CD14-positive monocyte (primary cell): ENCODE measurements around the gene RFPL4AL1. TPM values are rescaled to one million over a fixed set of nuclear protein-coding genes. Genes with fewer than 3 reads are reported as not detected.
"Not testable (repeated sequence)": the region's sequence is repeated elsewhere in the genome, so short reads cannot be mapped to it uniquely, and the experiment has no call there.

Experiments used
- DNase-seq, 3 donors: peaks; one replicate each; pipeline ENCODE4 v3.0.0-alpha.2; 2011 to 2022
- H2AFZ ChIP-seq: 2 replicates; pipeline ENCODE4 v1.6.0; 2012; ENCODE audit warnings: mild to moderate bottlenecking, low read depth, low read length, inconsistent platforms; ENCODE audit not compliant: insufficient read depth, poor library complexity, severe bottlenecking
- H3K27ac ChIP-seq, 2 donors: 1 replicate in 1 of 2; 2 replicates in 1 of 2; pipeline ENCODE4 v1.5.1; 2012 to 2013; ENCODE audit warnings: low read length in 2 of 2, control low read depth in 1 of 2, inconsistent platforms in 1 of 2, low read depth in 1 of 2, mild to moderate bottlenecking in 1 of 2
- H3K27me3 ChIP-seq, 2 donors: one replicate each; pipeline versions ENCODE4 v1.6.0 to v1.6.1; 2011 to 2013; ENCODE audit warnings: low read length in 2 of 2; ENCODE audit not compliant: control insufficient read depth in 2 of 2, insufficient read depth in 2 of 2
- H3K36me3 ChIP-seq, 2 donors: replicated peaks in 1 of 2; 1 replicate in 1 of 2; 2 replicates in 1 of 2; pipeline versions ENCODE4 v1.5.1 to v1.6.1; 2012 to 2013; ENCODE audit warnings: low read length in 2 of 2, control low read depth in 1 of 2, inconsistent platforms in 1 of 2, mild to moderate bottlenecking in 1 of 2; ENCODE audit not compliant: insufficient read depth in 2 of 2, control insufficient read depth in 1 of 2
- H3K4me1 ChIP-seq, 2 donors: 1 replicate in 1 of 2; 2 replicates in 1 of 2; pipeline versions ENCODE4 v1.5.1 to v1.6.1; 2012 to 2013; ENCODE audit warnings: low read length in 2 of 2, control low read depth in 1 of 2, inconsistent platforms in 1 of 2, mild to moderate bottlenecking in 1 of 2, moderate library complexity in 1 of 2; ENCODE audit not compliant: insufficient read depth in 2 of 2, control insufficient read depth in 1 of 2
- H3K4me2 ChIP-seq: replicated peaks from 2 replicates; pipeline ENCODE3; 2012; ENCODE audit warnings: low read length, moderate library complexity, mild to moderate bottlenecking; ENCODE audit not compliant: poor library complexity, severe bottlenecking; ENCODE audit errors: extremely low read depth
- H3K4me3 ChIP-seq, 3 experiments: fragments of 200-600 bp in 1 of 3; sonication (generic) in 1 of 3; replicated peaks in 1 of 3; 1 replicate in 2 of 3; 2 replicates in 1 of 3; pipeline ENCODE4 v1.5.1; 2011 to 2013; ENCODE audit warnings: low read length in 3 of 3, mild to moderate bottlenecking in 3 of 3, control low read depth in 2 of 3, low read depth in 2 of 3, inconsistent platforms in 1 of 3, moderate library complexity in 1 of 3
- H3K79me2 ChIP-seq: 2 replicates; pipeline ENCODE4 v1.6.0; 2012; ENCODE audit warnings: mild to moderate bottlenecking, control low read depth, inconsistent platforms, low read length, moderate library complexity; ENCODE audit not compliant: insufficient read depth
- H3K9ac ChIP-seq: 2 replicates; pipeline ENCODE4 v1.6.0; 2017; ENCODE audit warnings: low read length, mild to moderate bottlenecking; ENCODE audit not compliant: insufficient read depth, poor library complexity, severe bottlenecking
- H3K9me3 ChIP-seq, 2 donors: replicated peaks in 1 of 2; 1 replicate in 1 of 2; 2 replicates in 1 of 2; pipeline versions ENCODE4 v1.5.1 to v1.6.1; 2012 to 2013; ENCODE audit warnings: low read length in 2 of 2, control low read depth in 1 of 2; ENCODE audit not compliant: control insufficient read depth in 1 of 2, insufficient read depth in 1 of 2
- H4K20me1 ChIP-seq: 2 replicates; pipeline ENCODE4 v1.6.0; 2012; ENCODE audit warnings: mild to moderate bottlenecking, low read length, control low read depth, moderate library complexity; ENCODE audit not compliant: insufficient read depth
- H3K27ac Mint-ChIP-seq, 7 donors: one replicate each; pipeline ENCODE4 v1.8.0; 2020; ENCODE audit warnings: mild to moderate bottlenecking in 7 of 7, mixed read lengths in 7 of 7, moderate library complexity in 6 of 7, inconsistent platforms in 2 of 7
- H3K27me3 Mint-ChIP-seq, 3 donors: one replicate each; pipeline ENCODE4 v1.8.0; 2021 to 2022; ENCODE audit warnings: low read depth in 3 of 3, mild to moderate bottlenecking in 3 of 3, mixed read lengths in 3 of 3, moderate library complexity in 3 of 3, inconsistent platforms in 1 of 3
- H3K36me3 Mint-ChIP-seq, 2 donors: one replicate each; pipeline ENCODE4 v1.8.0; 2020; ENCODE audit warnings: mixed read lengths in 2 of 2, inconsistent platforms in 1 of 2, mild to moderate bottlenecking in 1 of 2
- H3K4me1 Mint-ChIP-seq: one replicate; pipeline ENCODE4 v1.8.0; 2020; ENCODE audit warnings: mild to moderate bottlenecking, mixed read lengths
- H3K4me3 Mint-ChIP-seq, 2 donors: one replicate each; pipeline ENCODE4 v1.8.0; 2020; ENCODE audit warnings: mild to moderate bottlenecking in 2 of 2, mixed read lengths in 2 of 2, moderate library complexity in 1 of 2
- H3K9me3 Mint-ChIP-seq, 7 donors: one replicate each; pipeline ENCODE4 v1.8.0; 2020 to 2022; ENCODE audit warnings: mixed read lengths in 7 of 7, mild to moderate bottlenecking in 6 of 7, moderate library complexity in 6 of 7, inconsistent platforms in 2 of 7
- CTCF ChIP-seq: fragments of 200-600 bp; IDR thresholded peaks from one replicate; pipeline ENCODE4 v1.8.0; 2022; ENCODE audit warnings: antibody characterized with exemption, mild to moderate bottlenecking
- WGBS: methylation state at CpG from one replicate; pipeline ENCODE4 v1.1.5; 2013; ENCODE audit warnings: missing lambda C conversion rate; ENCODE audit not compliant: insufficient coverage; 5-methylcytosine and 5-hydroxymethylcytosine counted together
- intact Hi-C, 2 donors: fragments of 100-400 bp; cut with micrococcal nuclease; formaldehyde crosslinking; loops; one replicate each; pipeline versions ENCODE4 v1.15.0 to v1.15.1; 2023
- polyA minus RNA-seq: library from RNA; depleted of rRNA, polyadenylated mRNA; stranded (reverse); fragments of >200 nt; gene quantifications from 2 replicates; pipeline ENCODE4 v1.2.3, GENCODE V29; 2012
- polyA plus RNA-seq, 3 donors: library from polyadenylated mRNA; depleted of rRNA in 1 of 3; unstranded in 2 of 3; stranded (reverse) in 1 of 3; fragments of 300-500 nt in 2 of 3; fragments of >200 nt in 1 of 3; fragmentation: Illumina TruSeq in 2 of 3; gene quantifications; 1 replicate in 2 of 3; 2 replicates in 1 of 3; pipeline ENCODE4 v1.2.3, GENCODE V29; 2012 to 2021
- total RNA-seq, 12 experiments: library from RNA in 1 of 12; stranded (reverse) in 1 of 12; fragments of 120-200 nt in 1 of 12; gene quantifications; one replicate each; pipeline ENCODE4 v1.2.4 and lab custom pipeline; 2013 to 2026; ENCODE audit warnings: mixed read lengths in 6 of 12, inconsistent platforms in 1 of 12

The RFPL4AL1 gene
- total RNA-seq (2013): 1.3 TPM
- polyA plus RNA-seq (1 to 10 TPM in 2 of 3 donors, not detected in 1; 1.1 to 1.3 TPM), polyA minus RNA-seq (not detected in 2 replicates), total RNA-seq (lab: John Stamatoyannopoulos, UW) (0 to 0.23 (median 0) reads per million in 11 experiments)

GRCh38 chr19:55768818-55769217, at the start of gene RFPL4AL1:
TSS of gene RFPL4AL1 (plus strand) at chr19:55769118. CDS start at chr19:55771805, 2,687 bp downstream.
- intact Hi-C loops, H3K4me2 ChIP-seq, H3K4me1 Mint-ChIP-seq, H3K36me3 ChIP-seq, H3K27me3 Mint-ChIP-seq, H3K4me3 Mint-ChIP-seq, DNase-seq, H2AFZ ChIP-seq, H3K4me3 ChIP-seq, H4K20me1 ChIP-seq, H3K9me3 ChIP-seq, H3K9ac ChIP-seq, H3K79me2 ChIP-seq, H3K36me3 Mint-ChIP-seq, H3K27me3 ChIP-seq: not testable (repeated sequence)
- Histone ChIP-seq H3K4me1 (peaks cover 0 to 37% of the 10 kb centered on the region in 2 donors), H3K27ac (peak within 1 kb of the TSS in 1 of 2 donors; percentile 35)
- peak within 1 kb of the TSS in 1 of 7 donors; percentile 17 for H3K27ac Mint-ChIP-seq
- peaks cover 8 to 25% (median 21%) of the 10 kb centered on the region in 7 donors for H3K9me3 Mint-ChIP-seq
- 72% methylated on average over 2 of the region's 6 CpGs for WGBS

- H3K4me3 Mint-ChIP-seq: no peak overlapping the region
- H3K36me3 Mint-ChIP-seq: no peaks in the 10 kb centered on the region
- Histone ChIP-seq H3K4me2 (no peak overlapping the region), H3K4me1 (no peaks in the 10 kb centered on the region), H3K9me3 (peaks cover 30% of the 10 kb centered on the region in 2 donors), H3K9ac (no peak overlapping the region), H2AFZ (no peak overlapping the region), H3K27me3 (no peaks in the 10 kb centered on the region), H3K4me3 (no peak overlapping the region), H3K79me2 (no peaks in the 10 kb centered on the region), H3K36me3 (no peaks in the 10 kb centered on the region), H3K27ac (no peak overlapping the region), H4K20me1 (no peaks in the 10 kb centered on the region)
- no peaks in the 10 kb centered on the region for H3K4me1 Mint-ChIP-seq
- H3K27ac Mint-ChIP-seq: no peak overlapping the region
- H3K9me3 Mint-ChIP-seq: peaks cover 19 to 54% (median 41%) of the 10 kb centered on the region in 7 donors
- intact Hi-C loops: no loop called here
- TF ChIP-seq CTCF: no peak
- no peak for DNase-seq
- 58% methylated on average over 2 of the region's 5 CpGs for WGBS
- H3K27me3 Mint-ChIP-seq: peaks cover 3 to 11% (median 5%) of the 10 kb centered on the region in 3 donors
Measured at GRCh38 chr19:55720214-55720746, 48.6 kb upstream of the RFPL4AL1 start.
